ENCODE results near the gene ALPL. TPM values are rescaled to one million over a fixed set of nuclear protein-coding genes. Genes with fewer than 3 reads are reported as not detected.

ALPL gene
- total and polyA plus RNA-seq, 9 of the 15 experiments (the other 6 are each of a cell fraction or from before 2014, with no cell fraction given): 0.04 to 0.38 (median 0.18) TPM; not detected in 4

DNA sequence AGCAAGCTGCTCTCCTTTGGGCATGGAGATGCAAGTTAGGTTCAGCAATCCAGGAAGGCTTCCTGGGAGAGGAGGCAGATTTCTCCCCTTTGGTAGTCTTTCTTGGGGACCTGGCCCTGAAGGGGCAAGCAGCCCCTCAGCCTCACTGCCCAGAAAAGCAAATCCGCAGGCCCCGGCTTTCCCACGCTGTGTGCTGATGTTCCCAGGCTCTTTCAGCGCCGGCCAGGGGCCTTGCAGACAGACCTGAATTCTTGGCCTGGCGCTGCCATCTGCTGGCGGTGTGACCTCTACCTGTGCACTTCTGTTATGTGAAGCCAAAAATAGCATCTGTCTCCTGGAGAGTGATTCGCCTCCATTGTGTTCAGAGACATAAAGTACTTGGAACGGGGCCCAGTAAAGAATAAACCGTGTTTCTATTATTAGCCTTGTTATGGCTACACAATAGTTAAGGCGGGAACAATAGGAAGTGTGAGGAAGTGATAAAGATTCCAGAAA is 64.8 kb downstream of the ALPL start (continued):
- TF ChIP-seq, protein P1, sequence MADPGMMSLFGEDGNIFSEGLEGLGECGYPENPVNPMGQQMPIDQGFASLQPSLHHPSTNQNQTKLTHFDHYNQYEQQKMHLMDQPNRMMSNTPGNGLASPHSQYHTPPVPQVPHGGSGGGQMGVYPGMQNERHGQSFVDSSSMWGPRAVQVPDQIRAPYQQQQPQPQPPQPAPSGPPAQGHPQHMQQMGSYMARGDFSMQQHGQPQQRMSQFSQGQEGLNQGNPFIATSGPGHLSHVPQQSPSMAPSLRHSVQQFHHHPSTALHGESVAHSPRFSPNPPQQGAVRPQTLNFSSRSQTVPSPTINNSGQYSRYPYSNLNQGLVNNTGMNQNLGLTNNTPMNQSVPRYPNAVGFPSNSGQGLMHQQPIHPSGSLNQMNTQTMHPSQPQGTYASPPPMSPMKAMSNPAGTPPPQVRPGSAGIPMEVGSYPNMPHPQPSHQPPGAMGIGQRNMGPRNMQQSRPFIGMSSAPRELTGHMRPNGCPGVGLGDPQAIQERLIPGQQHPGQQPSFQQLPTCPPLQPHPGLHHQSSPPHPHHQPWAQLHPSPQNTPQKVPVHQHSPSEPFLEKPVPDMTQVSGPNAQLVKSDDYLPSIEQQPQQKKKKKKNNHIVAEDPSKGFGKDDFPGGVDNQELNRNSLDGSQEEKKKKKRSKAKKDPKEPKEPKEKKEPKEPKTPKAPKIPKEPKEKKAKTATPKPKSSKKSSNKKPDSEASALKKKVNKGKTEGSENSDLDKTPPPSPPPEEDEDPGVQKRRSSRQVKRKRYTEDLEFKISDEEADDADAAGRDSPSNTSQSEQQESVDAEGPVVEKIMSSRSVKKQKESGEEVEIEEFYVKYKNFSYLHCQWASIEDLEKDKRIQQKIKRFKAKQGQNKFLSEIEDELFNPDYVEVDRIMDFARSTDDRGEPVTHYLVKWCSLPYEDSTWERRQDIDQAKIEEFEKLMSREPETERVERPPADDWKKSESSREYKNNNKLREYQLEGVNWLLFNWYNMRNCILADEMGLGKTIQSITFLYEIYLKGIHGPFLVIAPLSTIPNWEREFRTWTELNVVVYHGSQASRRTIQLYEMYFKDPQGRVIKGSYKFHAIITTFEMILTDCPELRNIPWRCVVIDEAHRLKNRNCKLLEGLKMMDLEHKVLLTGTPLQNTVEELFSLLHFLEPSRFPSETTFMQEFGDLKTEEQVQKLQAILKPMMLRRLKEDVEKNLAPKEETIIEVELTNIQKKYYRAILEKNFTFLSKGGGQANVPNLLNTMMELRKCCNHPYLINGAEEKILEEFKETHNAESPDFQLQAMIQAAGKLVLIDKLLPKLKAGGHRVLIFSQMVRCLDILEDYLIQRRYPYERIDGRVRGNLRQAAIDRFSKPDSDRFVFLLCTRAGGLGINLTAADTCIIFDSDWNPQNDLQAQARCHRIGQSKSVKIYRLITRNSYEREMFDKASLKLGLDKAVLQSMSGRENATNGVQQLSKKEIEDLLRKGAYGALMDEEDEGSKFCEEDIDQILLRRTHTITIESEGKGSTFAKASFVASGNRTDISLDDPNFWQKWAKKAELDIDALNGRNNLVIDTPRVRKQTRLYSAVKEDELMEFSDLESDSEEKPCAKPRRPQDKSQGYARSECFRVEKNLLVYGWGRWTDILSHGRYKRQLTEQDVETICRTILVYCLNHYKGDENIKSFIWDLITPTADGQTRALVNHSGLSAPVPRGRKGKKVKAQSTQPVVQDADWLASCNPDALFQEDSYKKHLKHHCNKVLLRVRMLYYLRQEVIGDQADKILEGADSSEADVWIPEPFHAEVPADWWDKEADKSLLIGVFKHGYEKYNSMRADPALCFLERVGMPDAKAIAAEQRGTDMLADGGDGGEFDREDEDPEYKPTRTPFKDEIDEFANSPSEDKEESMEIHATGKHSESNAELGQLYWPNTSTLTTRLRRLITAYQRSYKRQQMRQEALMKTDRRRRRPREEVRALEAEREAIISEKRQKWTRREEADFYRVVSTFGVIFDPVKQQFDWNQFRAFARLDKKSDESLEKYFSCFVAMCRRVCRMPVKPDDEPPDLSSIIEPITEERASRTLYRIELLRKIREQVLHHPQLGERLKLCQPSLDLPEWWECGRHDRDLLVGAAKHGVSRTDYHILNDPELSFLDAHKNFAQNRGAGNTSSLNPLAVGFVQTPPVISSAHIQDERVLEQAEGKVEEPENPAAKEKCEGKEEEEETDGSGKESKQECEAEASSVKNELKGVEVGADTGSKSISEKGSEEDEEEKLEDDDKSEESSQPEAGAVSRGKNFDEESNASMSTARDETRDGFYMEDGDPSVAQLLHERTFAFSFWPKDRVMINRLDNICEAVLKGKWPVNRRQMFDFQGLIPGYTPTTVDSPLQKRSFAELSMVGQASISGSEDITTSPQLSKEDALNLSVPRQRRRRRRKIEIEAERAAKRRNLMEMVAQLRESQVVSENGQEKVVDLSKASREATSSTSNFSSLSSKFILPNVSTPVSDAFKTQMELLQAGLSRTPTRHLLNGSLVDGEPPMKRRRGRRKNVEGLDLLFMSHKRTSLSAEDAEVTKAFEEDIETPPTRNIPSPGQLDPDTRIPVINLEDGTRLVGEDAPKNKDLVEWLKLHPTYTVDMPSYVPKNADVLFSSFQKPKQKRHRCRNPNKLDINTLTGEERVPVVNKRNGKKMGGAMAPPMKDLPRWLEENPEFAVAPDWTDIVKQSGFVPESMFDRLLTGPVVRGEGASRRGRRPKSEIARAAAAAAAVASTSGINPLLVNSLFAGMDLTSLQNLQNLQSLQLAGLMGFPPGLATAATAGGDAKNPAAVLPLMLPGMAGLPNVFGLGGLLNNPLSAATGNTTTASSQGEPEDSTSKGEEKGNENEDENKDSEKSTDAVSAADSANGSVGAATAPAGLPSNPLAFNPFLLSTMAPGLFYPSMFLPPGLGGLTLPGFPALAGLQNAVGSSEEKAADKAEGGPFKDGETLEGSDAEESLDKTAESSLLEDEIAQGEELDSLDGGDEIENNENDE (IDR thresholded peaks at IDR 0.05; ENCODE audit: low read depth, low read length): no peak
- TF ChIP-seq ZNF436 (CRISPR knock-in tag; IDR thresholded peaks at IDR 0.05) (peak; percentile 91), HDAC2 (IDR thresholded peaks at IDR 0.05) (peak; percentile 67; the same call in 1 of the 2 replicates)
- TF ChIP-seq, protein P2, sequence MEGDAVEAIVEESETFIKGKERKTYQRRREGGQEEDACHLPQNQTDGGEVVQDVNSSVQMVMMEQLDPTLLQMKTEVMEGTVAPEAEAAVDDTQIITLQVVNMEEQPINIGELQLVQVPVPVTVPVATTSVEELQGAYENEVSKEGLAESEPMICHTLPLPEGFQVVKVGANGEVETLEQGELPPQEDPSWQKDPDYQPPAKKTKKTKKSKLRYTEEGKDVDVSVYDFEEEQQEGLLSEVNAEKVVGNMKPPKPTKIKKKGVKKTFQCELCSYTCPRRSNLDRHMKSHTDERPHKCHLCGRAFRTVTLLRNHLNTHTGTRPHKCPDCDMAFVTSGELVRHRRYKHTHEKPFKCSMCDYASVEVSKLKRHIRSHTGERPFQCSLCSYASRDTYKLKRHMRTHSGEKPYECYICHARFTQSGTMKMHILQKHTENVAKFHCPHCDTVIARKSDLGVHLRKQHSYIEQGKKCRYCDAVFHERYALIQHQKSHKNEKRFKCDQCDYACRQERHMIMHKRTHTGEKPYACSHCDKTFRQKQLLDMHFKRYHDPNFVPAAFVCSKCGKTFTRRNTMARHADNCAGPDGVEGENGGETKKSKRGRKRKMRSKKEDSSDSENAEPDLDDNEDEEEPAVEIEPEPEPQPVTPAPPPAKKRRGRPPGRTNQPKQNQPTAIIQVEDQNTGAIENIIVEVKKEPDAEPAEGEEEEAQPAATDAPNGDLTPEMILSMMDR (IDR thresholded peaks at IDR 0.05 in 2 of 3, conservative IDR thresholded peaks at IDR 0.05 in 1 of 3; ENCODE audit: insufficient read depth in 2 of 3, low read depth in 1 of 3, low read length in 3 of 3): peak; percentile 74 to 79 (median 75)
- TF ChIP-seq, protein P3, sequence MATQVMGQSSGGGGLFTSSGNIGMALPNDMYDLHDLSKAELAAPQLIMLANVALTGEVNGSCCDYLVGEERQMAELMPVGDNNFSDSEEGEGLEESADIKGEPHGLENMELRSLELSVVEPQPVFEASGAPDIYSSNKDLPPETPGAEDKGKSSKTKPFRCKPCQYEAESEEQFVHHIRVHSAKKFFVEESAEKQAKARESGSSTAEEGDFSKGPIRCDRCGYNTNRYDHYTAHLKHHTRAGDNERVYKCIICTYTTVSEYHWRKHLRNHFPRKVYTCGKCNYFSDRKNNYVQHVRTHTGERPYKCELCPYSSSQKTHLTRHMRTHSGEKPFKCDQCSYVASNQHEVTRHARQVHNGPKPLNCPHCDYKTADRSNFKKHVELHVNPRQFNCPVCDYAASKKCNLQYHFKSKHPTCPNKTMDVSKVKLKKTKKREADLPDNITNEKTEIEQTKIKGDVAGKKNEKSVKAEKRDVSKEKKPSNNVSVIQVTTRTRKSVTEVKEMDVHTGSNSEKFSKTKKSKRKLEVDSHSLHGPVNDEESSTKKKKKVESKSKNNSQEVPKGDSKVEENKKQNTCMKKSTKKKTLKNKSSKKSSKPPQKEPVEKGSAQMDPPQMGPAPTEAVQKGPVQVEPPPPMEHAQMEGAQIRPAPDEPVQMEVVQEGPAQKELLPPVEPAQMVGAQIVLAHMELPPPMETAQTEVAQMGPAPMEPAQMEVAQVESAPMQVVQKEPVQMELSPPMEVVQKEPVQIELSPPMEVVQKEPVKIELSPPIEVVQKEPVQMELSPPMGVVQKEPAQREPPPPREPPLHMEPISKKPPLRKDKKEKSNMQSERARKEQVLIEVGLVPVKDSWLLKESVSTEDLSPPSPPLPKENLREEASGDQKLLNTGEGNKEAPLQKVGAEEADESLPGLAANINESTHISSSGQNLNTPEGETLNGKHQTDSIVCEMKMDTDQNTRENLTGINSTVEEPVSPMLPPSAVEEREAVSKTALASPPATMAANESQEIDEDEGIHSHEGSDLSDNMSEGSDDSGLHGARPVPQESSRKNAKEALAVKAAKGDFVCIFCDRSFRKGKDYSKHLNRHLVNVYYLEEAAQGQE (IDR thresholded peaks at IDR 0.05; ENCODE audit: borderline replicate concordance): peak; percentile 79
- TF ChIP-seq, protein P3 (CRISPR knock-in tag; IDR thresholded peaks at IDR 0.05; ENCODE audit: low read depth): no peak
